ENCODE data around the gene RYR3. TPM values are rescaled to one million over a fixed set of nuclear protein-coding genes. Genes with fewer than 3 reads are reported as not detected.

Gene RYR3
- total RNA-seq, 1 experiment from 2014 or later: not detected

- no peak overlapping the region for H3K4me3 ChIP-seq (ENCODE audit: low read depth, low read length, poor library complexity, severe bottlenecking)
- no peaks in the 10 kb centered on the region for H3K9me3 ChIP-seq (ENCODE audit: low read depth, low read length, poor library complexity, severe bottlenecking)
- ChIA-PET POLR2A (ENCODE audit: low non-redundant PET) (no interaction called here), CTCF (no interaction called here)
- H3K36me3 ChIP-seq (ENCODE audit: insufficient read depth, low read length, poor library complexity, severe bottlenecking): no peaks in the 10 kb centered on the region
- DNase-seq (ENCODE audit: low spot score): no peak
- TF ChIP-seq CTCF (conservative IDR thresholded peaks at IDR 0.05; ENCODE audit: low read depth, low read length) (no peak), EZH2 (IDR thresholded peaks at IDR 0.05; ENCODE audit: borderline replicate concordance, low read depth, low read length, poor library complexity, severe bottlenecking) (no peak)
- intact Hi-C loops (cut with micrococcal nuclease; ENCODE audit: unreplicated experiment): no loop called here
- no peaks in the 10 kb centered on the region for H3K4me1 ChIP-seq (ENCODE audit: insufficient read depth, low read length, poor library complexity, severe bottlenecking)
- no TSS peak for BruUV-seq (replicated peaks)
- H3K27me3 ChIP-seq (replicated peaks; ENCODE audit: insufficient read depth, low read depth, low read length, poor library complexity): no peaks in the 10 kb centered on the region
- H3K27ac ChIP-seq (ENCODE audit: low read depth, low read length, poor library complexity, severe bottlenecking): no peak overlapping the region
These were observed 27.2 kb upstream of the RYR3 start for GRCh38 chr15:33283576-33283975.

GRCh38 chr15:33284336-33284735 is 26.4 kb upstream of the RYR3 start:
- POLR2A ChIA-PET (ENCODE audit: low non-redundant PET): no interaction called here
- intact Hi-C loops (cut with micrococcal nuclease; ENCODE audit: unreplicated experiment): no loop called here
- Histone ChIP-seq H3K9me3 (ENCODE audit: low read depth, low read length, poor library complexity, severe bottlenecking) (no peaks in the 10 kb centered on the region), H3K4me1 (ENCODE audit: insufficient read depth, low read length, poor library complexity, severe bottlenecking) (no peaks in the 10 kb centered on the region), H3K27me3 (replicated peaks; ENCODE audit: insufficient read depth, low read depth, low read length, poor library complexity) (no peaks in the 10 kb centered on the region), H3K27ac (ENCODE audit: low read depth, low read length, poor library complexity, severe bottlenecking) (no peak overlapping the region), H3K4me3 (ENCODE audit: low read depth, low read length, poor library complexity, severe bottlenecking) (no peak overlapping the region), H3K36me3 (ENCODE audit: insufficient read depth, low read length, poor library complexity, severe bottlenecking) (no peaks in the 10 kb centered on the region)
- TF ChIP-seq EZH2 (IDR thresholded peaks at IDR 0.05; ENCODE audit: borderline replicate concordance, low read depth, low read length, poor library complexity, severe bottlenecking): no peak
- no peak for TF ChIP-seq CTCF (conservative IDR thresholded peaks at IDR 0.05; ENCODE audit: low read depth, low read length)
- DNase-seq (ENCODE audit: low spot score): no peak
- CTCF ChIA-PET: no interaction called here
- no TSS peak for BruUV-seq (replicated peaks)

- DNase-seq (ENCODE audit: low spot score): peak; percentile 77
- POLR2A ChIA-PET (ENCODE audit: low non-redundant PET): no interaction called here
- H3K4me1 ChIP-seq (ENCODE audit: insufficient read depth, low read length, poor library complexity, severe bottlenecking): no peaks in the 10 kb centered on the region
These were observed 18.0 kb upstream of the RYR3 start for GRCh38 chr15:33292717-33293307.

More at GRCh38 chr15:33292717-33293307, 18.0 kb upstream of the RYR3 start:
- peak; percentile 83 for TF ChIP-seq CTCF (conservative IDR thresholded peaks at IDR 0.05; ENCODE audit: low read depth, low read length)
- no peak for TF ChIP-seq EZH2 (IDR thresholded peaks at IDR 0.05; ENCODE audit: borderline replicate concordance, low read depth, low read length, poor library complexity, severe bottlenecking)
- no peaks in the 10 kb centered on the region for H3K9me3 ChIP-seq (ENCODE audit: low read depth, low read length, poor library complexity, severe bottlenecking)
- no TSS peak for BruUV-seq (replicated peaks)
- peaks cover 3% of the 10 kb centered on the region for H3K27me3 ChIP-seq (replicated peaks; ENCODE audit: insufficient read depth, low read depth, low read length, poor library complexity)
- CTCF ChIA-PET: interaction anchor here (0.6 to 1.6 kb wide), 10 partner anchors 14 to 445 kb away, joined by 3 to 32 read pairs (median 3); no protein-coding TSS in a partner anchor
- no peak overlapping the region for H3K27ac ChIP-seq (ENCODE audit: low read depth, low read length, poor library complexity, severe bottlenecking)
- no peaks in the 10 kb centered on the region for H3K36me3 ChIP-seq (ENCODE audit: insufficient read depth, low read length, poor library complexity, severe bottlenecking)
- intact Hi-C loops (cut with micrococcal nuclease; ENCODE audit: unreplicated experiment): loop anchor here (2.0 to 10.0 kb wide), 2 partner anchors 208 to 408 kb away; no protein-coding TSS in a partner anchor
- H3K4me3 ChIP-seq (ENCODE audit: low read depth, low read length, poor library complexity, severe bottlenecking): no peak overlapping the region

Data from A673 (cell line).